Neural progenitor cell (in vitro differentiated cells): ENCODE results near the gene KCTD2. TPM values are rescaled to one million over a fixed set of nuclear protein-coding genes. Genes with fewer than 3 reads are reported as not detected.

Experiments
- DNase-seq: peaks from one replicate; pipeline ENCODE4 v3.0.0-alpha.2; 2016; ENCODE audit warnings: low spot score
- H2AFZ ChIP-seq: fragments of 200-600 bp; sonication (generic); replicated peaks from 2 replicates; pipeline ENCODE4 v1.6.1; 2016; ENCODE audit warnings: antibody characterized with exemption
- H3F3A ChIP-seq: fragments of 200-600 bp; sonication (generic); 2 replicates; pipeline ENCODE4 v1.6.1; 2016; ENCODE audit warnings: antibody characterized with exemption, low read depth
- H3K27ac ChIP-seq: fragments of 200-600 bp; sonication (generic); 2 replicates; pipeline ENCODE4 v1.5.1; 2016; ENCODE audit warnings: mild to moderate bottlenecking
- H3K27me3 ChIP-seq: fragments of 200-600 bp; sonication (generic); 2 replicates; pipeline ENCODE4 v1.6.1; 2016; ENCODE audit warnings: mild to moderate bottlenecking, moderate library complexity
- H3K36me3 ChIP-seq: fragments of 200-600 bp; sonication (generic); 2 replicates; pipeline ENCODE4 v1.5.1; 2016
- H3K4me1 ChIP-seq: fragments of 200-600 bp; sonication (generic); 2 replicates; pipeline ENCODE4 v1.6.1; 2016; ENCODE audit warnings: mixed run types
- H3K4me2 ChIP-seq: fragments of 200-600 bp; sonication (generic); 2 replicates; pipeline ENCODE4 v1.6.1; 2016
- H3K4me3 ChIP-seq: fragments of 200-600 bp; sonication (generic); 2 replicates; pipeline ENCODE4 v1.5.1; 2016
- H3K79me2 ChIP-seq: fragments of 200-600 bp; sonication (generic); 2 replicates; pipeline ENCODE4 v1.6.1; 2016; ENCODE audit warnings: low read depth
- H3K9ac ChIP-seq: fragments of 200-600 bp; sonication (generic); 2 replicates; pipeline ENCODE4 v1.6.1; 2016
- H3K9me3 ChIP-seq: fragments of 200-600 bp; sonication (generic); 2 replicates; pipeline ENCODE4 v1.5.1; 2016; ENCODE audit warnings: low read depth
- H4K20me1 ChIP-seq: fragments of 200-600 bp; sonication (generic); 2 replicates; pipeline ENCODE4 v1.6.1; 2016; ENCODE audit warnings: low read depth
- H3K27ac Mint-ChIP-seq: 3 replicates; pipeline ENCODE4 v1.8.0; 2021; ENCODE audit warnings: mixed read lengths
- H3K27me3 Mint-ChIP-seq: 2 replicates; pipeline ENCODE4 v1.8.0; 2022; ENCODE audit warnings: low read depth, mild to moderate bottlenecking, inconsistent platforms, moderate library complexity, mixed read lengths; ENCODE audit not compliant: insufficient read depth
- H3K36me3 Mint-ChIP-seq: 3 replicates; pipeline ENCODE4 v1.8.0; 2021; ENCODE audit warnings: mixed read lengths
- H3K4me1 Mint-ChIP-seq: 3 replicates; pipeline ENCODE4 v1.8.0; 2021; ENCODE audit warnings: mixed read lengths
- H3K4me3 Mint-ChIP-seq: 3 replicates; pipeline ENCODE4 v1.8.0; 2021; ENCODE audit warnings: mild to moderate bottlenecking, moderate library complexity, mixed read lengths
- H3K9me3 Mint-ChIP-seq: 3 replicates; pipeline ENCODE4 v1.8.0; 2020; ENCODE audit warnings: mixed read lengths
- EZH2 ChIP-seq: fragments of 200-600 bp; sonication (generic); IDR thresholded peaks from 2 replicates; pipeline ENCODE4 v1.6.1; 2017; ENCODE audit warnings: antibody characterized with exemption, mild to moderate bottlenecking, moderate library complexity
- EZH2phosphoT487 ChIP-seq: fragments of 200-600 bp; sonication (generic); IDR thresholded peaks from 2 replicates; pipeline ENCODE4 v1.6.1; 2017; ENCODE audit warnings: antibody characterized with exemption
- total RNA-seq: library from RNA; depleted of rRNA; stranded (reverse); fragments of >200 nt; gene quantifications from 2 replicates; pipeline ENCODE4 v1.2.3, GENCODE V29; 2015; ENCODE audit warnings: low replicate concordance
- TF ChIP-seq, protein P1 (sequence below): fragments of 200-600 bp; sonication (generic); IDR thresholded peaks from 2 replicates; pipeline ENCODE4 v1.5.1; 2017; ENCODE audit warnings: antibody characterized with exemption, mild to moderate bottlenecking

Gene KCTD2
- total RNA-seq, 1 donor from 2014 or later, result 28.9 TPM

DNA sequence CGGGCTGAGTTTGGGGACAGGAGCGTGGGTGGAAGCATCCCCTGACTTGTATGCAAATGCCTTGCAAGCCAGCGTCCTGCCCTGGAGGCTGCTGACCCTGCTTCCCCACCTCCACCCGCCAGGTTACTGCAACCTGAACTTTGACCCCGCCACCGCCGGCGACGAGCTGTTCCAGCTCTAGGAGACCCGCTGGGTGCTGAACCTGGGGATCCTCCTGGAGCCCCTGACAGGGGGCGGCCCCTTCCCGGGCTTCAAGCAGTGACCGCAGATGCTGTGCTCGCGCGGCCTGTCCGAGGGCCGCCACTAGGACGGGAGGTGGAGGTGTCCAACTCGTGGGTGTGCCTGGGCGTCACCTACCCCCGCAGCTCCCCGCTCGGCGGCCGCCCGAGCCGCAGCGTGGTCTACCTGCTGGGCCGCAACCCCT lies 30.1 kb downstream of the KCTD2 start:
- H4K20me1 ChIP-seq, result no peaks in the 10 kb centered on the region
- no peak overlapping the region for H3K9ac ChIP-seq
- no peak overlapping the region for H3K27ac ChIP-seq
- H3K79me2 ChIP-seq, result no peaks in the 10 kb centered on the region
- H3K27me3 ChIP-seq, result no peaks in the 10 kb centered on the region
- Mint-ChIP-seq H3K36me3 (no peaks in the 10 kb centered on the region), H3K9me3 (no peaks in the 10 kb centered on the region), H3K4me1 (peaks cover 11% of the 10 kb centered on the region), H3K4me3 (no peak overlapping the region), H3K27ac (no peak overlapping the region), H3K27me3 (peaks cover 6% of the 10 kb centered on the region)
- H2AFZ ChIP-seq, result no peak overlapping the region
- H3K9me3 ChIP-seq, result no peaks in the 10 kb centered on the region
- no peaks in the 10 kb centered on the region for H3K36me3 ChIP-seq
- H3F3A ChIP-seq, result peaks cover 3% of the 10 kb centered on the region
- H3K4me3 ChIP-seq, result no peak overlapping the region
- H3K4me2 ChIP-seq, result no peak overlapping the region
- H3K4me1 ChIP-seq, result no peaks in the 10 kb centered on the region
- TF ChIP-seq EZH2phosphoT487, result no peak
- TF ChIP-seq, protein P1, sequence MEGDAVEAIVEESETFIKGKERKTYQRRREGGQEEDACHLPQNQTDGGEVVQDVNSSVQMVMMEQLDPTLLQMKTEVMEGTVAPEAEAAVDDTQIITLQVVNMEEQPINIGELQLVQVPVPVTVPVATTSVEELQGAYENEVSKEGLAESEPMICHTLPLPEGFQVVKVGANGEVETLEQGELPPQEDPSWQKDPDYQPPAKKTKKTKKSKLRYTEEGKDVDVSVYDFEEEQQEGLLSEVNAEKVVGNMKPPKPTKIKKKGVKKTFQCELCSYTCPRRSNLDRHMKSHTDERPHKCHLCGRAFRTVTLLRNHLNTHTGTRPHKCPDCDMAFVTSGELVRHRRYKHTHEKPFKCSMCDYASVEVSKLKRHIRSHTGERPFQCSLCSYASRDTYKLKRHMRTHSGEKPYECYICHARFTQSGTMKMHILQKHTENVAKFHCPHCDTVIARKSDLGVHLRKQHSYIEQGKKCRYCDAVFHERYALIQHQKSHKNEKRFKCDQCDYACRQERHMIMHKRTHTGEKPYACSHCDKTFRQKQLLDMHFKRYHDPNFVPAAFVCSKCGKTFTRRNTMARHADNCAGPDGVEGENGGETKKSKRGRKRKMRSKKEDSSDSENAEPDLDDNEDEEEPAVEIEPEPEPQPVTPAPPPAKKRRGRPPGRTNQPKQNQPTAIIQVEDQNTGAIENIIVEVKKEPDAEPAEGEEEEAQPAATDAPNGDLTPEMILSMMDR, result no peak
- no peak for TF ChIP-seq EZH2
- DNase-seq, result no peak

DNA sequence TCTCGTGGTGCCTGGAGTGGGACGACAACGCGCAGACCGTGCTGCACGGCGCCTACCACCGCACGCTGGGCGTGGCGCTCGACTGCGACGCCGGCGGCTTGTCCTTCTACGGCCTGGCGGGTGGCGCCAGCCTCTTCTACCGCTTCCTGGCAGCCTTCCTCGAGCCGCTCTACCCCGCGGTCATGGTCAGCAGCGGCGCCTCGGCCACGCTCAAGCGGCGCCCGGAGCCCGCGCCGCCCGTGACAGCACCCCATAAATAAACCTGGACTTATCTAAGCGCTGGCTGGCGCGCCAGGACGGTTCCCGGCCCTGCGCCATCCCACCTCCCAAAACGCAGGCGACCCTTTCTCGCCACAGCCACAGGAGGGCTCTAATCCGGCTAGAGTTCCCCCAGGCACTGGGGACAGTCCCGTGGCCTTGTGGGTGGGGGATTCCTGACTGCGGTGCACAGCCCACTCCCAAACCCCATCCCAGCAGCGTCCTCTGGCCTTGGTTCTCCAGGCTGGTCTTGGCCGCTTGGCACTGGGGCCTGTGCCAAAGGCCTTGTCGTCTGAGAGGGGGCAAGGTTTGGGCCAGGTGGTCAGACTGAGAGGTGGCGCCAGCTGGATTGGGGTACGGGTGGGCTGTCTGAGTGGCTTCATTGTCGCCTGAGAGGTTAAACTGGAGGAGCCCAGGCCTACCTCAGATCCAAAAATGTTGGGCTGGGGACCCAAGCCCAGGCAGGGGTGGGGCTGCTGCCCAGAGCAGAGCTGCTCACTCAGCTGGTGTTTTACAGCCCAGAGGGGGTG lies 30.7 kb downstream of the KCTD2 start:
- H3K27ac Mint-ChIP-seq, result no peak overlapping the region
- H3K4me1 Mint-ChIP-seq, result peaks cover 12% of the 10 kb centered on the region
- H4K20me1 ChIP-seq, result no peaks in the 10 kb centered on the region
- H3K4me1 ChIP-seq, result no peaks in the 10 kb centered on the region
- H3K4me3 Mint-ChIP-seq, result no peak overlapping the region
- H3K79me2 ChIP-seq, result no peaks in the 10 kb centered on the region
- no peaks in the 10 kb centered on the region for H3K9me3 Mint-ChIP-seq
- no peak overlapping the region for H3K4me3 ChIP-seq
- no peaks in the 10 kb centered on the region for H3K36me3 ChIP-seq
- peaks cover 6% of the 10 kb centered on the region for H3K27me3 Mint-ChIP-seq
- H3K27me3 ChIP-seq, result no peaks in the 10 kb centered on the region
- H3F3A ChIP-seq, result peaks cover 3% of the 10 kb centered on the region
- no peak overlapping the region for H3K4me2 ChIP-seq
- no peak overlapping the region for H3K9ac ChIP-seq
- H3K9me3 ChIP-seq, result no peaks in the 10 kb centered on the region
- H2AFZ ChIP-seq, result no peak overlapping the region
- H3K36me3 Mint-ChIP-seq, result no peaks in the 10 kb centered on the region
- TF ChIP-seq, protein P1, result no peak
- no peak for TF ChIP-seq EZH2
- TF ChIP-seq EZH2phosphoT487, result no peak
- no peak for DNase-seq
- H3K27ac ChIP-seq, result no peak overlapping the region

DNA sequence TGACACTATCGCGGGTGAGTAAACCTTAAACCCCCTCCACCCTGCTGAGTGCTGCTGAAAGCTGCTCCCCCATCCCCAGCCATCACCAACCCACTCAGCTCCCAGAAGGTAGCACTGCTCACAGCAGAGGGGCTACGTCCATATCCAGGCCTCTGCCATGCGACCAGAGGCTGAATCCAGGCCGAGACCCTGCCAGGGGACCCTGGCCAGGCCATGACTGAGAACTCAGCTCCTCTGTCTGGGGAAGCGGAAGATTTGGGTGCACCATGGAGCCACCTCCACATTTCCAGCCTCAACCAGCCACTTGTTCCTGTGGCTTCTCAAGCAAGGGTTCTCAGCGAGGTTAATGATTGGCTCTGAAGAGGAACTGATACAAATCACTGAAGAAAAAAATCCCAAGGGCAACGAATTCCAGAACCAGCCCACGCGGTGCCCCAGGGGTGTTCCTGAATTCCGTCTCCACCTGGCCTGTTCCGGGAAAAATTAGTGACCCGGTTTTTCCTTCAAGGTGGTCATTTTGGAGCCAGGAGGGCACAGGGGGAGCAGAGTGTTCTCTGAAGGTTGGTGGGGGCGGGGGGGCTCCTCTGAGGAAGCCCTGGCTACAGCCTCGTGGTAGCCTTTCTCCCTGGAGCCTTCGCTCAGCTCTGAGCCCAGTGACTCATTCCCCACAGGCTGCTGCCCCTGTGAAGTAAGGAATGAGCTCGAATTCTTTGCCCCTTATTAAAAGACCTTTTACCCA lies 31.4 kb downstream of the KCTD2 start:
- H4K20me1 ChIP-seq, result no peaks in the 10 kb centered on the region
- no peaks in the 10 kb centered on the region for H3K79me2 ChIP-seq
- H3K4me1 Mint-ChIP-seq, result peaks cover 13% of the 10 kb centered on the region
- no peaks in the 10 kb centered on the region for H3K9me3 Mint-ChIP-seq
- H3K36me3 ChIP-seq, result no peaks in the 10 kb centered on the region
- no peaks in the 10 kb centered on the region for H3K9me3 ChIP-seq
- no peak overlapping the region for H3K4me3 ChIP-seq
- no peak overlapping the region for H3K4me2 ChIP-seq
- no peaks in the 10 kb centered on the region for H3K4me1 ChIP-seq
- H3K27ac Mint-ChIP-seq, result no peak overlapping the region
- peaks cover 3% of the 10 kb centered on the region for H3F3A ChIP-seq
- H2AFZ ChIP-seq, result peak overlapping the region; percentile 40
- no peak overlapping the region for H3K4me3 Mint-ChIP-seq
- H3K27me3 Mint-ChIP-seq, result peaks cover 6% of the 10 kb centered on the region
- no peak for TF ChIP-seq EZH2
- no peak for DNase-seq
- no peaks in the 10 kb centered on the region for H3K36me3 Mint-ChIP-seq
- H3K27ac ChIP-seq, result no peak overlapping the region
- no peaks in the 10 kb centered on the region for H3K27me3 ChIP-seq
- H3K9ac ChIP-seq, result no peak overlapping the region

DNA sequence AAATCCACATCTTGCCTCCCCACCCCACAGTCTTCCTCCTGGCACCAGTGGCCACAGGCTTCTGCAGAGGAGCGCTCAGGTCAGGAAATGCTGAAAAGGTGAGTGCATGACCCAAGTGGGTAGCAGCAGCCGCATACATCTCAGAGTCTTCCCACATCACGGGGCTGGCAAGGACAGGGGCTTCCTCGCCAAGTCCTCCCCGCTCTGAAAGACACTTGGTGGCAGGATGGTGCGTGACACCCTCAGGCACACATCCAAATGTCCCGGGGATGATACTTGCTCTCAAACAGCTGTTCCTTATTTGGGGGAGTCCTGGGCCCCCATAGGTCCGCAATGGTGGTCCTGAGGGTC lies 32.0 kb downstream of the KCTD2 start:
- no peaks in the 10 kb centered on the region for H4K20me1 ChIP-seq
- no peak overlapping the region for H3K4me3 ChIP-seq
- no peak for TF ChIP-seq EZH2phosphoT487
- TF ChIP-seq EZH2, result no peak
- TF ChIP-seq, protein P1, result no peak
- H3K4me1 ChIP-seq, result no peaks in the 10 kb centered on the region
- H3K79me2 ChIP-seq, result no peaks in the 10 kb centered on the region
- peaks cover 3% of the 10 kb centered on the region for H3F3A ChIP-seq
- H2AFZ ChIP-seq, result no peak overlapping the region
- no peaks in the 10 kb centered on the region for H3K36me3 Mint-ChIP-seq
- no peak overlapping the region for H3K9ac ChIP-seq
- H3K4me3 Mint-ChIP-seq, result no peak overlapping the region
- no peaks in the 10 kb centered on the region for H3K9me3 Mint-ChIP-seq
- no peak overlapping the region for H3K27ac Mint-ChIP-seq
- DNase-seq, result no peak
- H3K4me1 Mint-ChIP-seq, result peaks cover 17% of the 10 kb centered on the region
- H3K4me2 ChIP-seq, result no peak overlapping the region
- H3K27me3 Mint-ChIP-seq, result peaks cover 6% of the 10 kb centered on the region
- H3K27ac ChIP-seq, result no peak overlapping the region
- no peaks in the 10 kb centered on the region for H3K27me3 ChIP-seq
- no peaks in the 10 kb centered on the region for H3K36me3 ChIP-seq
- no peaks in the 10 kb centered on the region for H3K9me3 ChIP-seq
